Measurements from ENCODE around the gene ZBTB8A.

DNA sequence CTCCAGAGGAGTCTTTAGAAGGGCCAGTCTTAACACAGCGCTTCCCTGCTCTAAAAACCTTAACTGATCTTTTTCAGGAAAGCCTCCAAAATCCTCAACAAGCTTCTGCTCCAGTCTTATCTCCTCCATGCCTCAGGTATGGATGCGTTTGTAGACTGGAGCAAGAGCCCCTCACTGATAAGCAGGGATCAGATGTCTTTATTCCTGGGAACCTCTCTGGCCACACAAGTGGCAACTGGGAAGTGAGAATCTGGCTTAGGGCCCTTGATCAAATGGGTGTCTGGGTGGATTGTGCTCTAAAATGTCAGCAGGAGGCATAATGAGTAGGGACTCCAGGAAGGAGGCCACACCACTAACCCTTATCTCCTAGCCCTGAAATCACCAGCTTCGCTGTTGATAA lies 1.4 kb downstream of the ZBTB8A start:
- TF ChIP-seq, protein P1, sequence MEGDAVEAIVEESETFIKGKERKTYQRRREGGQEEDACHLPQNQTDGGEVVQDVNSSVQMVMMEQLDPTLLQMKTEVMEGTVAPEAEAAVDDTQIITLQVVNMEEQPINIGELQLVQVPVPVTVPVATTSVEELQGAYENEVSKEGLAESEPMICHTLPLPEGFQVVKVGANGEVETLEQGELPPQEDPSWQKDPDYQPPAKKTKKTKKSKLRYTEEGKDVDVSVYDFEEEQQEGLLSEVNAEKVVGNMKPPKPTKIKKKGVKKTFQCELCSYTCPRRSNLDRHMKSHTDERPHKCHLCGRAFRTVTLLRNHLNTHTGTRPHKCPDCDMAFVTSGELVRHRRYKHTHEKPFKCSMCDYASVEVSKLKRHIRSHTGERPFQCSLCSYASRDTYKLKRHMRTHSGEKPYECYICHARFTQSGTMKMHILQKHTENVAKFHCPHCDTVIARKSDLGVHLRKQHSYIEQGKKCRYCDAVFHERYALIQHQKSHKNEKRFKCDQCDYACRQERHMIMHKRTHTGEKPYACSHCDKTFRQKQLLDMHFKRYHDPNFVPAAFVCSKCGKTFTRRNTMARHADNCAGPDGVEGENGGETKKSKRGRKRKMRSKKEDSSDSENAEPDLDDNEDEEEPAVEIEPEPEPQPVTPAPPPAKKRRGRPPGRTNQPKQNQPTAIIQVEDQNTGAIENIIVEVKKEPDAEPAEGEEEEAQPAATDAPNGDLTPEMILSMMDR (IDR thresholded peaks at IDR 0.05): no peak
- TF ChIP-seq POLR2A (IDR thresholded peaks at IDR 0.05): no peak
- TF ChIP-seq EP300 (IDR thresholded peaks at IDR 0.05): no peak
